HUES48 (cell line): Measurements from ENCODE around the gene TNS1.

Source experiments
- H3K27ac ChIP-seq: one replicate; pipeline ENCODE4 v1.7.0; 2013; ENCODE audit warnings: low read depth, low read length, inconsistent platforms
- H3K27me3 ChIP-seq: 2 replicates; pipeline ENCODE4 v1.6.1; 2013; ENCODE audit warnings: mild to moderate bottlenecking, low read length; ENCODE audit not compliant: control insufficient read depth, insufficient read depth
- H3K36me3 ChIP-seq: 2 replicates; pipeline ENCODE4 v1.6.1; 2013; ENCODE audit warnings: low read length; ENCODE audit not compliant: control insufficient read depth, insufficient read depth
- H3K4me1 ChIP-seq: 2 replicates; pipeline ENCODE4 v1.6.1; 2013; ENCODE audit warnings: mild to moderate bottlenecking, low read length; ENCODE audit not compliant: control insufficient read depth, insufficient read depth
- H3K4me3 ChIP-seq: 2 replicates; pipeline ENCODE4 v1.5.1; 2013; ENCODE audit warnings: mild to moderate bottlenecking, low read depth, low read length
- H3K9ac ChIP-seq: 2 replicates; pipeline ENCODE4 v1.6.1; 2013; ENCODE audit warnings: mild to moderate bottlenecking, low read depth, low read length, moderate library complexity
- H3K9me3 ChIP-seq: 2 replicates; pipeline ENCODE4 v1.6.1; 2013; ENCODE audit warnings: low read length; ENCODE audit not compliant: control insufficient read depth, insufficient read depth

The TNS1 gene

DNA sequence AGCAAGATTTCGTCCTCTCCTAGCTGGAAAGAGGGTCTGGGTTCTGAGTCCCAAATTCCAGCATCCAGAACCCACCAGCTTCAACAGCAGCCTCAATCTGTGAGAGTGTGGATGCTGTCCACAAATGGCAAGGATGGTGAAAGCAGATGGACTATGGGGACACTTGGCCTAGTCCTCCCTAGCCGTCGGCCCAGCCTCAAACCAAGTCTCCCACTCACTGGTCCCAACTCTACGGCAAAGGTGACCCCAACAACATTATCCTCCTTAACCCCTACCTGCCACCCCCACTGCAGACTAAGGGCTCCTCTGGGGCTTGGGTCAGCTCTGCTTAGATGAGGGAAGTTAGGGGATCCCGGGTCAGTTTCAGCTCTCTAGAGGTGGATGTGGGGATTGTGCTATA is 57.3 kb downstream of the TNS1 start:
- Histone ChIP-seq H3K27ac (no peak overlapping the region), H3K4me3 (no peak overlapping the region), H3K9me3 (no peaks in the 10 kb centered on the region), H3K4me1 (peaks cover 15% of the 10 kb centered on the region), H3K27me3 (no peaks in the 10 kb centered on the region), H3K9ac (no peak overlapping the region), H3K36me3 (no peaks in the 10 kb centered on the region)

DNA sequence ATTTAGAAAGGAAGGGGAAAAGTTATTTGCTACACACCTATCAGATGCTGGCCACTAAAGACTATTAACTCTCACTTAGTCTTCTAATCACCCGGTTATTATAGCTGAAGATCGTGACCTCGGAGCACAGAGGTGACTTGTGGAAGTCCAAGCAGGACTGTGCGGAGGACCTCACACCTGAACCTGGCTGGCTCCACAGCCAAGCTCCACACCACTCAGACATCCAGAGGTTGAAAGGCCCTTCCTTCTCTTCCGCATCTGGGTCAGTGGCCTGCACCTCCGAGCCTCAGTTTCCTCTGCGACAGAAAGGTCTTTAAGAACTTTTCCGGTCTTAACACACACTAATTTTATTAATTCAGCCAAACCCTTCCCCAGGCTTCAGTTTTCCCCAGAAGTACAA is 57.9 kb downstream of the TNS1 start:
- Histone ChIP-seq H3K27me3 (no peaks in the 10 kb centered on the region), H3K4me1 (peaks cover 15% of the 10 kb centered on the region), H3K4me3 (no peak overlapping the region), H3K9ac (no peak overlapping the region), H3K36me3 (no peaks in the 10 kb centered on the region), H3K9me3 (no peaks in the 10 kb centered on the region), H3K27ac (no peak overlapping the region)

DNA sequence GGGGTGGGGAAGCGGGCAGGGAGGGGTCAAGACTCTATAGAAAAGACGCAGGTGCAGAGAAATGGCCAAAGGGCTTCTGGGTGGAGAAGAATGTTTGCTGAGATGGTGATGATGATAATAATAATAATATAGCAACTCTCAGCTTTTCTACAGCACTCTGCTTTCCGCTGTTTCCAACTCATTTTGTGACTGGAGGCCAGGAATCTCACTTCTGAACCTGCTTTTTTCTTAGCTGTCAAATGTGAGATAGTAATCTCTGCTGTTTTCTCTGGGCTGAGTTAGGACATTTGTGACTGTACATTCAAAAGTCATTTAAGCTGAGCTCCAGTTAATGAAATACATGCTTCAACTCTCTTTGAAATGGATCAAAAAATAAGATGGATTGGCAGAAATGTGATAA is 58.4 kb downstream of the TNS1 start:
- no peak overlapping the region for H3K4me3 ChIP-seq
- no peaks in the 10 kb centered on the region for H3K9me3 ChIP-seq
- no peak overlapping the region for H3K27ac ChIP-seq
- no peak overlapping the region for H3K9ac ChIP-seq
- no peaks in the 10 kb centered on the region for H3K36me3 ChIP-seq
- no peaks in the 10 kb centered on the region for H3K27me3 ChIP-seq
- peaks cover 15% of the 10 kb centered on the region for H3K4me1 ChIP-seq

DNA sequence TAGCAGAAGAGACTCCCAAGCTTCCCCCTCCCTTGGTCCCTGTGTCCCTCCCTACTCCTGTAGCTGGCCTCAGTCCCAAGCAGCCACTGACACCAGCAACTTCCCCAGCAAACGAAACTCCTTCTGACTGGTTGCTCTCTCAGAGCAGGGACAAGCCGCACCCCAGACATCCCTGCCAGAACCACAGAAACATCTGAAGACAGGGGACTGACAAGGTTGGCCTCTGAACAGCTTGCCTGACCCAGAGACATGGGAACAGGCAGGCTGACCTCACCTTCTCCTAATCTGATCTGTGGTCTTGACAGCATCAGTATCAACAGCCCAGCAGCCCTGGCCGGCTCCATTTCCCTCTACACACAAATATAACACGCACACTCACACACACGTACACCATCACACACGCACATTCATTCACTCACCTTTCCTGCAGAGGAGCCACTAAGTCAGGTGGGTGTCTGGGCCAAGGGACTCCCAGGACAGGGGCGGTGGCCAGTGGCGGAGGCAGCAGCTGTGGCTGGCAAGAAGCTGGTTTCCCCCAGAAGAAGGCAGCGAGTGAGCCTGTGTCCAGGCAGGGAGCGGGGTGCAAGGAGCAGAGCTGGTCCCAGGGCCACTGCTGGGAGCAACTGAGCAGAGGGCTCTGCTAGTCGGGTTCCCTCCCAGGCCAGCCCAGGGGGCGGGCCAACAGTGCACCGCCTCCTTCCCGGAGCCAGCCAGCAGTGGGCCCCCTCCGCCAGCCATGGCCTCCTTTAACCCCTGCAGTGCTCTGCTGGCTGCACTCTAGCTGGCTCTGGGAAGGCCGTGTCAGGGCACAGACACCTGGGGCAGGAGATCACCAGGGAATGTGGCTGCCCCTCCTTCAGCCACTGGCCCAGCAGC is 59.1 kb downstream of the TNS1 start:
- Histone ChIP-seq H3K4me1 (peaks cover 15% of the 10 kb centered on the region), H3K9ac (no peak overlapping the region), H3K9me3 (no peaks in the 10 kb centered on the region), H3K27ac (no peak overlapping the region), H3K4me3 (peak overlapping the region; percentile 32; the same call in 1 of the 2 replicates), H3K36me3 (no peaks in the 10 kb centered on the region), H3K27me3 (no peaks in the 10 kb centered on the region)

DNA sequence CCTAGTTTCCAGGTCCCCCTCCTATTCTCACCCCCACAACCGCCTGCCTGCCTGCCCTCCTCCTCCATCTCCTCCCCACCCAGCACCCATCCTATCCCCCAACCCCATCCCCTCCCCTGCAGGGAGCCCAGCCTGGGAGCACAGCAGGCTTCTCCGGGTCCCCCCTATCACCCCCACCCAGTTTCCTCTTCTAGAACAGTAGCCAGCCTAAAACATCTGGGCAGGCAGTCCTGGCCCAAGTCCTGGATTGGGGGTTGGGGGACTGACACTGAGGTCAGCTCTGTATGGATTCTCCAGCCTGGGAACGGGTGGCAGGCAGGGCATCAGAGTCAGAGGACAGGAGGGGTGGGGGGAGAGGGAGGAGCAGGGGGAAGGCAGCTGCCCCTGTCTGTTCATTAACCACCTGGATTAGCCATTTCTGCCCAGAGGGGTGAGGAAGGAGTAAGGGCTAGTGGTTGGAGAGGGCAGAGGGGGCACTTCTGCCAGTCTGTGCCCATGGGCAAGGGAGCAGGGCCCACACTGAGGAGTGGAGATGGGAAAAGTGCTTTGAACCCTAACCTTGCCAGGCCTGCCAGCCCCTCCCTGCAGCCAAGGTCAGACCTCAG is 60.0 kb downstream of the TNS1 start:
- no peaks in the 10 kb centered on the region for H3K36me3 ChIP-seq
- H3K9ac ChIP-seq, result no peak overlapping the region
- no peak overlapping the region for H3K4me3 ChIP-seq
- no peaks in the 10 kb centered on the region for H3K27me3 ChIP-seq
- no peaks in the 10 kb centered on the region for H3K9me3 ChIP-seq
- no peak overlapping the region for H3K27ac ChIP-seq
- H3K4me1 ChIP-seq, result peaks cover 13% of the 10 kb centered on the region

DNA sequence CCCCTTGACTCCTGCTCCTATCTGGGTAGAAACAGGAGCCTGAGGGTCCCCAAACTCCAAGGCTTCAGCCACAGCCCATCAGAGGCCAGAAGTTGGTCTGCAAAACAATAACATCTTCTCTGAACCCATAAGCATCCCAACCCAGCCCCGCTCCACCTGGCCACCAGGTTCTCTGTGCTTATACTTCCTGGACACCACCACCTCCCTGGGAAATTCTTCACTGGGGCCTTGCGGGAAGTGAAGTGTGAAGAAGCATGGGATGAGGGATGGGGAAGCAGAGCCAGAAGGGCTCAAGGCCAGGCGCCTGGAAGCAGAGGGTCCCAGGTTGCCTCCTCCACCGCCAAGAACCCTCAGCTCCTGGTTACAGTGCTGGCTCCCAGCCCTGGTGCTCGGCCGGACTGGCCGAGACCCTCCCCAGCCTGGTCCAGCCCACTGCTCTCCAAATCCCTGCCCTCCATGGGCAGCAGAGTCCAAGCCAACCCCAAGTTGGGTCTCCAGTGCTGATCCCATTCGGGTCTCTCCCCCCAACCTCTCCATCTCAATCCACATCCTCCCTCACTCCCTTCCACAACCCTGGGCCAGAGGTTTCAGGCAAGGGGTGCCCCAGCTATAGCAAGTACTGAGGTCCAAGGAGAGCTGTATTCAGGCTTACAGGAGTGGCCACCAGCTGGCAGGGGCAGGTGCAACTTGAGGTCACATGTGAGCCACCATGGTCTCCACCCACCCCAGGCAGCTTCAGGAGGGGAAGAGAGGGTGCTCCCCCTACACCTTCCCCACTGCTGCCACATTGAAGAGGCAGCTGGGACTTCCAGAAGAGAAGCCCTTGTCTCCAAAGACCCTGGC is 60.7 kb downstream of the TNS1 start:
- no peak overlapping the region for H3K4me3 ChIP-seq

GRCh38 chr2:217941339-217941738 is 61.5 kb downstream of the TNS1 start:
- Histone ChIP-seq H3K27ac (no peak overlapping the region), H3K9me3 (no peaks in the 10 kb centered on the region), H3K9ac (no peak overlapping the region), H3K27me3 (no peaks in the 10 kb centered on the region), H3K4me3 (no peak overlapping the region), H3K4me1 (peaks cover 21% of the 10 kb centered on the region), H3K36me3 (no peaks in the 10 kb centered on the region)

More for the DNA sequence above, 60.7 kb downstream of the TNS1 start:
- no peaks in the 10 kb centered on the region for H3K27me3 ChIP-seq
- H3K27ac ChIP-seq, result no peak overlapping the region
- H3K9ac ChIP-seq, result no peak overlapping the region
- H3K4me1 ChIP-seq, result peaks cover 14% of the 10 kb centered on the region
- no peaks in the 10 kb centered on the region for H3K9me3 ChIP-seq
- H3K36me3 ChIP-seq, result no peaks in the 10 kb centered on the region

GRCh38 chr2:217940261-217941220 is 62.3 kb downstream of the TNS1 start:
- Histone ChIP-seq H3K9me3 (no peaks in the 10 kb centered on the region), H3K9ac (no peak overlapping the region), H3K27me3 (no peaks in the 10 kb centered on the region), H3K4me3 (no peak overlapping the region), H3K4me1 (peaks cover 29% of the 10 kb centered on the region), H3K27ac (no peak overlapping the region), H3K36me3 (no peaks in the 10 kb centered on the region)

GRCh38 chr2:217939629-217940245 is 63.1 kb downstream of the TNS1 start:
- H3K27ac ChIP-seq, result no peak overlapping the region
- no peak overlapping the region for H3K9ac ChIP-seq
- H3K4me3 ChIP-seq, result no peak overlapping the region
- peaks cover 36% of the 10 kb centered on the region for H3K4me1 ChIP-seq
- no peaks in the 10 kb centered on the region for H3K36me3 ChIP-seq
- H3K27me3 ChIP-seq, result no peaks in the 10 kb centered on the region
- H3K9me3 ChIP-seq, result no peaks in the 10 kb centered on the region

DNA sequence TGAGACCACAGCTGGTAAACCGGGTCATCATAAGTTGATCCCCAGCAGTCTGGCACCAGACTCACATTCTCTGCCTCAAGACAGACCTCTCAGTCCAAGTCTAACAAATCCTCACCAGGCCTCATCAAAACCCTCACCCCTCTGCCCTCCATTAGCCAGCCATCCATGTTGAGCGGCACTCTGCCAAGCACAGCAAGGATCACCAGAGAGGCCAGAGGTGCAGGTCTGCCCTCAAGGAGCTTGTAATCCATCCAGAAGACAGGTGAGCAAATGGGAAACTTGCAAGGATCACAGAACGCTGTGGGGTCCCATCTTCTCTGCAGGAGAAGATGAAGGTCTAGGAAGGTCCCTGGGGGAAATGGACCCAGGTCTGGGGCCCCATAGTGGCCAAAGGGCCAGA is 63.6 kb downstream of the TNS1 start:
- H3K4me1 ChIP-seq, result peaks cover 41% of the 10 kb centered on the region
- H3K27me3 ChIP-seq, result no peaks in the 10 kb centered on the region
- H3K4me3 ChIP-seq, result no peak overlapping the region
- H3K27ac ChIP-seq, result no peak overlapping the region
- no peaks in the 10 kb centered on the region for H3K36me3 ChIP-seq
- H3K9me3 ChIP-seq, result no peaks in the 10 kb centered on the region
- H3K9ac ChIP-seq, result no peak overlapping the region
